Activated gamma-delta T cell treated with Interleukin-2 at 50 U/mL for 16 hours (primary cell): ENCODE data around the gene OTUD1.

Experiments
- DNase-seq: peaks from one replicate; pipeline ENCODE4 v3.0.0-alpha.2; 2020

Gene OTUD1

GRCh38 chr10:23472181-23472580 is 33.3 kb downstream of the OTUD1 start:
- DNase-seq, result no peak

DNA sequence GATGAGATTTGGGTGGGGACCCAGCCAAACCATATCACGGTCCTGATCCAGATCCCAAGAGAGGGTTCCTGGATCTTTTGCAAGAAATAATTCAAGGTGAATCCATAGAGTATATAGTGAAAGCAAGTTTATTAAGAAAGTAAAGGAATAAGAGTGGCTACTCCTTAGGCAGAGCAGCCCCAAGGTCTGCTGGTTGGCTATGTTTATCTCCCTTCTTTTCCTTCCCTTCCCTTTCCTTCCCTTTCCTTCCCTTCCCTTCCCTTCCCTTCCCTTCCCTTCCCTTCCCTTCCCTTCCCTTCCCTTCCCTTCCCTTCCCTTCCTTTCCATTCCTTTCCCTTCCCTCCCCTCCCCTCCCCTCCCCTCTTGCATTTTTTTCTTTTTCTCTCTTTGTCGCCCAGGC is 35.2 kb downstream of the OTUD1 start:
- no peak for DNase-seq

DNA sequence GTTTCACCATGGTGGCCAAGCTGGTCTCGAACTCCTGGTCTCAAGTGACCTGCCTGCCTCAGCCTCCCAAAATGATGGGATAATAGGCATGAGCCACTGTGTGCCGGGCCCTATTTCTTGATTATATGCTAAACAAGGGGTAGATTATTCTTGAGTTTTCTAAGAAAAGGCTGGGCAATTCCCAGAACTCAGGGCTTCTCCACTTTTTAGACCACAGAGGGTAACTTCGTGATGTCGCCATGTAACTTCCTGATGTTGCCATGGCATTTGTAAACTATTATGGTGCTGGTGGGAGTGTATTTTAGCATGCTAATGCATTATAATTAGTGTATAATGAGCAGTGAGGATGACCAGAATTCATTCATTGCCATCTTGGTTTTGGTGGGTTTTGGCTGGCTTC is 35.8 kb downstream of the OTUD1 start:
- no peak for DNase-seq

DNA sequence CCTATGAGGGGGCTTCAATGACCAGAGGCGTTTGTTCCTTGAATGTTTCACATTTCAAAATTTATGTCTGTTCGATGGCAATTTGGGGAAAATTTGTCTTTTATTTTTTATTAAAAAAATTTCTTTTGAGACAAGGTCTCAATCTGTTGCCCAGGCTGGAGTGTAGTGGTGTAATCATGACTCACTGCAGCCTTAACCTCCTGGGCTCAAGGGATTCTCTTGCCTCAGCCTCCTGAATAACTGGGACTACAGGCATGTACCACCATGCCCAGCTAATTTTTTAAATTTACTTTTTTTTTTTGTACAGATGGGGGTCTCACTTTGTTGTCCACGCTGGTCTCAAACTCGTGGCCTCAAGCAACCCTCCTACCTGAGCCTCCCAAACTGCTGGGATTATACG is 39.7 kb downstream of the OTUD1 start:
- no peak for DNase-seq

DNA sequence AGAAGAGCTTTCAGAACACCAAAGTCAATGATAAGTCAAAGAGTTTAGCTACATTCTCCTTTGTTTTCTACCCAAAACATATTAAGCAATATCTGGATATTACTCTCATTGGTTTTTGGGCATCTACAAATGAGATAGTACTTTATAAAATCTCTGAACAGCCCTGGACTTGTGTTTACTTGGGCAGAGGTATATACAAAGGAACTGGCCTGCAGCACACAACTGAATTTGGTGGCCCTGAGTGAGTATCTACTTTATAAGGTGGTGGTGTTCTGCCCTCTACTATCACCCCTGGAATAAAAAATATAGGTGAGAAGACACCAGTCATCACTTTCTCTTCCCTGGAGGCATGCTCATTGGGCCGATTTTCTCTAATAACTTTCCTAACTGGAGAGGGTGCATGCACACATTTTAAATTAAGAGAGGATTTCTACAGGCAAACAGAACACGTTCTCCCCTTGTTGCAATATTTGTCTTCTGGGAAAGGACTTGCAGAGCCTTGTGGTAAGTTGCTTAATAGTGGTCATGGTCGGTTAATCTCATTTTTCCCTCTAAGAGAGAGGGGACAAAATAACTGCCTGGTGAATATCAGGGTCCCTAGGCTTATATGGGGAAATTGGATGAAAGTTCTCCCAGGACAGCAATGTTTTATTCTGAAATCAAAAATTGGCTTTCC is 41.1 kb downstream of the OTUD1 start:
- no peak for DNase-seq

DNA sequence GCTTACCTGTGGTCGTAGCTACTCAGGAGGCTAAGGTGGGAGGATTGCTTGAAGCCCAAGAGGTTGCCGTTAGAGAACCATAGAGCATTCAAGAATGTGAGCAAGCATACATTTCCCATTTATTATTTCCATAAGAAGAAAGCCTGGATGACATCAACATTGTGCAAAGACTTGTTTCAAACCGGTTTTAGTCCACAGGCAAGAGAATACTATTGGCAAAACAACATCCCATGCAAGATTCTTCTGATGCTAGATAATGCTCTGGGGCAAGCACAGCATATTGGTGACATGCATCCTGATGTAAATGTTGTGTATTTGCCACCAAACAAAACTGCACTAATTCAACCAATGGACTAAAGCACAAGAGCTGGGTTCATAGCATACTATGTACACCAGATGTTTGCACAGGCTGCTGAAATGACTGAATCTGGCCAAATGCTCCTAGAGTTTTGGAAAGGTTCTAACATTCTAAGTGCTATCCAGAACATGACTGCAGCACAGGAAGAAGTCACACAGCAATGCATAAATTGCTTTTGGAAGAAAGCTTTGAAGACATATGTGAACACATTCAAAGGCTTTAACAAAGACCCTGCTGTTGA is 42.6 kb downstream of the OTUD1 start:
- DNase-seq, result no peak

- DNase-seq, result no peak
Measured at GRCh38 chr10:23490115-23490514, 51.2 kb downstream of the OTUD1 start.
